ENCODE data around the gene PRKAR1A.

- no peak for TF ChIP-seq CTCF (IDR thresholded peaks at IDR 0.05)
- no peak for TF ChIP-seq REST (IDR thresholded peaks at IDR 0.05; ENCODE audit: insufficient read depth in 1 of 2, low read depth in 2 of 2, low read length in 1 of 2)
- TF ChIP-seq POLR2AphosphoS5 (IDR thresholded peaks at IDR 0.05; ENCODE audit: low read depth, low read length): no peak
- no peak for TF ChIP-seq SIN3A (IDR thresholded peaks at IDR 0.05; ENCODE audit: borderline replicate concordance, insufficient read depth, low read depth, low read length)
Measured at GRCh38 chr17:68527314-68527713, 15.1 kb downstream of the PRKAR1A start.
